ENCODE results near the gene IL27RA. TPM values are rescaled to one million over a fixed set of nuclear protein-coding genes. Genes with fewer than 3 reads are reported as not detected.
A peak's percentile ranks its signal among the peaks of the same experiment; 100 is the strongest.

The IL27RA gene
- total and polyA plus RNA-seq, 2 donors (not counting 3 experiments of a cell fraction or from before 2014, with no cell fraction given) = 1.6 to 4.5 TPM

DNA sequence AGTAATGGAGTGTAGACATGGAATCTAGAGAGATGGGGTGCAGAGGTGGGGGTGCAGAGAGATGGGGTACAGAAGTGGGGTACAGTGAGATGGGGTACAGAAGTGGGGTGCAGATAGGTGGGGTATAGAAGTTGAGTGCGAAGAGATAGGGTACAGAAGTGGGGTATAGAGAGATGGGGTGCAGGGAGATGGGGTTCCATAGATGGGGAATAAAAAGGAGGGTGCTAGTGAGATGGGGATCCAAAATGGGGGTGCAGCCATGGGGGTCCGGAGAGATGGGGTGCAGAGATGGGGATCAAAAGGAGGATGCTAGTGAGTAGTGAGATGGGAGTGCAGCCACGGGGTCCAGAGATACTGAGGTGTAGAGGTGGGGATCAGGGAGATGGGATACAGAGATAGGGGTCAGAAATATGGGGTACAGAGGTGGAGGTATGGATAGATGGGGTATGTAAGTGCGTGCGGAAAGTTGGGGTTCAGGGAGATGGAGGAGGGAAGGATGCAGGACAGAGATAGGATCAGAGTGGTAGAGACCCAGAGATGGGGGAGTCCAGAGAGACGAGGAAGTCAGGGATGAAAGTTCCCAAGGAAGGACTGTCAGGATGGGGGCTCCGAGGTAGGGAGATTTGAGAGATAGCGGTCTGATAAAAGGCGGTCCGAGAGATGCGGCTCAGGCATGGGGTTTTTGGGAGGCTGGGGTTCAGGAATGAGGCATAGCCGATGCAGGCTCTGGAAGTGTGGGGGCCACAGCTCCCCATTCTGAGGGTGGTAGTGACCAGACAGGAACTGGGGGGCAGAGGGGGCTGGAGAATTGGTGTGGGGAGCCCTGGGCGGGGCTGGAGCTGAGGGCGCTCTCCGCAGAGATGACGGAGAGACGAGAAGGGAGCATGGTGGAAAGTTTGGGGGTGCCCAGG, 26.9 kb downstream of the IL27RA start:
- FAIRE-seq (no peak), DNase-seq (ENCODE audit: low read depth, low spot score) (no peak)
- no peaks in the 10 kb centered on the region for H3K9me3 ChIP-seq (replicated peaks; ENCODE audit: control insufficient read depth, insufficient read depth, low read length)
- TF ChIP-seq FOS (IDR thresholded peaks at IDR 0.05; ENCODE audit: borderline replicate concordance, insufficient read depth, low read length) = no peak
- no peak for TF ChIP-seq EZH2 (IDR thresholded peaks at IDR 0.05; ENCODE audit: borderline replicate concordance, low read depth, low read length, severe bottlenecking)
- TF ChIP-seq POLR2AphosphoS5 (IDR thresholded peaks at IDR 0.05; ENCODE audit: insufficient read depth, low read depth, low read length) = no peak
- no peak for TF ChIP-seq GATA2 (IDR thresholded peaks at IDR 0.05; ENCODE audit: insufficient read depth, insufficient read length, low read depth, low read length)
- no peak for TF ChIP-seq JUN (IDR thresholded peaks at IDR 0.05; ENCODE audit: borderline replicate concordance, insufficient read depth, insufficient read length, low read depth)
- no peak for TF ChIP-seq MYC (IDR thresholded peaks at IDR 0.05; ENCODE audit: low read depth, low read length)
- no peak for TF ChIP-seq POLR2A (IDR thresholded peaks at IDR 0.05; ENCODE audit: low read depth, low read length)
- TF ChIP-seq CTCF (IDR thresholded peaks at IDR 0.05; ENCODE audit: extremely low read depth in 1 of 2, insufficient read depth in 1 of 2, low read depth in 1 of 2, low read length in 2 of 2) = no peak
- TF ChIP-seq, protein P1, sequence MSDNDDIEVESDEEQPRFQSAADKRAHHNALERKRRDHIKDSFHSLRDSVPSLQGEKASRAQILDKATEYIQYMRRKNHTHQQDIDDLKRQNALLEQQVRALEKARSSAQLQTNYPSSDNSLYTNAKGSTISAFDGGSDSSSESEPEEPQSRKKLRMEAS (IDR thresholded peaks at IDR 0.05; ENCODE audit: insufficient read depth, insufficient read length) = no peak
- H3K36me3 ChIP-seq (ENCODE audit: control insufficient read depth in 2 of 2, extremely low read depth in 1 of 2, insufficient read depth in 2 of 2, low read length in 2 of 2) = no peaks in the 10 kb centered on the region
- H4K20me1 ChIP-seq (replicated peaks; ENCODE audit: control insufficient read depth, extremely low read depth, insufficient read depth, low read length) = no peaks in the 10 kb centered on the region
- ChIA-PET CTCF (interaction anchor here (0.6 to 4.6 kb wide), 36 partner anchors 8 to 534 kb away, joined by 3 to 58 read pairs (median 6); partner anchors contain the start of genes ASF1B, MISP3 and NANOS3), POLR2A (interaction anchor here (0.6 kb wide), 1 partner anchor 1052 kb away, joined by 3 read pairs; no protein-coding TSS in a partner anchor)
- no peak overlapping the region for H2AFZ ChIP-seq (ENCODE audit: low read depth, low read length)
- no peaks in the 10 kb centered on the region for H3K4me1 ChIP-seq (ENCODE audit: control insufficient read depth, extremely low read depth, insufficient read depth, low read length)
- H3K79me2 ChIP-seq (ENCODE audit: control insufficient read depth, insufficient read depth, low read length) = no peaks in the 10 kb centered on the region
- BruUV-seq (replicated peaks) = no TSS peak
- no peak overlapping the region for H3K9ac ChIP-seq (replicated peaks; ENCODE audit: extremely low read depth, insufficient read depth, low read length)
- no peak overlapping the region for H3K4me3 ChIP-seq (replicated peaks in 1 of 3; ENCODE audit: insufficient read depth in 1 of 3, low read depth in 1 of 3, low read length in 3 of 3)
- dilution Hi-C loops (cut with MboI; ENCODE audit: extremely low pct_ligation_motif_present, low sequenced_read_pairs) (no loop called here), intact Hi-C loops (cut with micrococcal nuclease) (loop anchor here (5.0 kb wide), 1 partner anchor 176 kb away; no protein-coding TSS in a partner anchor)
- H3K4me2 ChIP-seq (ENCODE audit: insufficient read depth, low read length) = peak overlapping the region; percentile 8
- no peaks in the 10 kb centered on the region for H3K9me1 ChIP-seq (replicated peaks; ENCODE audit: control insufficient read depth, extremely low read depth, insufficient read depth, low read length)
- H3K27ac ChIP-seq (ENCODE audit: insufficient read depth, low read depth, low read length) = no peak overlapping the region
- H3K27me3 ChIP-seq (ENCODE audit: control insufficient read depth in 2 of 2, insufficient read depth in 2 of 2, low read length in 2 of 2) = peaks cover 7 to 8% of the 10 kb centered on the region in 2 experiments

Measured in endothelial cell of umbilical vein (primary cell).